GM18867 (cell line): ENCODE data around the gene STARD9.
"Not testable (repeated sequence)": the region's sequence is repeated elsewhere in the genome, so short reads cannot be mapped to it uniquely, and the experiment has no call there.

ENCODE experiments used
- ATAC-seq: cut with Tn5 transposase; IDR thresholded peaks from one replicate; pipeline ENCODE4 v1.9.1; 2021; ENCODE audit warnings: mild to moderate bottlenecking, moderate library complexity; ENCODE audit not compliant: unreplicated experiment

Gene STARD9

GRCh38 chr15:42575188-42576039 lies at the start of gene STARD9:
STARD9 (plus strand) TSS chr15:42575606; CDS start chr15:42575716, 110 bp downstream.
- ATAC-seq = peak; percentile 90

GRCh38 chr15:42528970-42529369 lies 46.4 kb upstream of the STARD9 start:
- ATAC-seq = no peak

GRCh38 chr15:42533246-42533645 lies 42.2 kb upstream of the STARD9 start:
- no peak for ATAC-seq

GRCh38 chr15:42544853-42545629 lies 30.4 kb upstream of the STARD9 start:
- ATAC-seq = no peak

- no peak for ATAC-seq
These were observed 27.5 kb upstream of the STARD9 start for GRCh38 chr15:42547918-42548248.

GRCh38 chr15:42548249-42549031 lies 27.0 kb upstream of the STARD9 start, which contains the start of the genes HAUS2 and LRRC57:
HAUS2 (plus strand) TSS chr15:42548838; CDS start chr15:42548873, 35 bp downstream.
LRRC57 (minus strand) TSS chr15:42548793; CDS start chr15:42548434, 359 bp downstream.
- ATAC-seq = peak; percentile 83

GRCh38 chr15:42549032-42549491 lies 26.3 kb upstream of the STARD9 start:
- ATAC-seq = peak; percentile 19

- no peak for ATAC-seq
These were observed 25.5 kb upstream of the STARD9 start for GRCh38 chr15:42549741-42550392.

GRCh38 chr15:42553554-42553953 lies 21.9 kb upstream of the STARD9 start:
- no peak for ATAC-seq

GRCh38 chr15:42556550-42557207 lies 18.7 kb upstream of the STARD9 start:
- not testable (repeated sequence) for ATAC-seq

- ATAC-seq = no peak
These were observed 16.7 kb upstream of the STARD9 start for GRCh38 chr15:42558739-42559138.

- no peak for ATAC-seq
These were observed 711 bp downstream of the STARD9 start for GRCh38 chr15:42576040-42576594.

GRCh38 chr15:42576776-42577175 lies 1.4 kb downstream of the STARD9 start:
- no peak for ATAC-seq

GRCh38 chr15:42577514-42578031 lies 2.2 kb downstream of the STARD9 start:
- no peak for ATAC-seq

- ATAC-seq = no peak
These were observed 3.7 kb downstream of the STARD9 start for GRCh38 chr15:42578984-42579537.

GRCh38 chr15:42581272-42581730 lies 5.9 kb downstream of the STARD9 start:
- peak; percentile 73 for ATAC-seq

GRCh38 chr15:42582569-42583375 lies 7.4 kb downstream of the STARD9 start:
- no peak for ATAC-seq
